K562 (cell line): ENCODE results near the gene ECSIT. TPM values are rescaled to one million over a fixed set of nuclear protein-coding genes. Genes with fewer than 3 reads are reported as not detected.

ENCODE experiments used
- ARHGAP35 ChIP-seq: fragments of 450-650 bp; IDR thresholded peaks from 2 replicates; pipeline ENCODE4 v1.6.1; 2018; ENCODE audit not compliant: partially characterized antibody
- C11orf30 ChIP-seq: fragments of 450-650 bp; IDR thresholded peaks from 2 replicates; pipeline ENCODE4 v1.6.1; 2016; ENCODE audit warnings: low read depth, mild to moderate bottlenecking
- DMBX1 ChIP-seq: fragments of 250-450 bp; sonication (Bioruptor Pico); IDR thresholded peaks from 2 replicates; pipeline ENCODE4 v1.8.0; 2022; ENCODE audit warnings: inconsistent platforms, mild to moderate bottlenecking, moderate library complexity, borderline replicate concordance
- FOXA3 ChIP-seq, 2 experiments: fragments of 450-650 bp in 1 of 2; sonication (generic) in 1 of 2; formaldehyde crosslinking; IDR thresholded peaks in 1 of 2; conservative IDR thresholded peaks in 1 of 2; 2 replicates each; pipeline versions ENCODE4 v1.4.0 to v1.8.0; 2020 to 2022; ENCODE audit warnings: mild to moderate bottlenecking in 2 of 2, missing genetic modification reagents in 1 of 2
- HNRNPLL ChIP-seq: fragments of 200-400 bp; formaldehyde crosslinking; IDR thresholded peaks from 2 replicates; pipeline ENCODE4 v1.6.1; 2017; ENCODE audit warnings: low read length, low read depth, mild to moderate bottlenecking; ENCODE audit not compliant: poor library complexity, severe bottlenecking
- HSF4 ChIP-seq: fragments of 250-450 bp; sonication (Bioruptor Pico); IDR thresholded peaks from 2 replicates; pipeline ENCODE4 v2.1.2; 2022; ENCODE audit warnings: mild to moderate bottlenecking, moderate library complexity, borderline replicate concordance
- MED1 ChIP-seq: sonication (generic); formaldehyde crosslinking; IDR thresholded peaks from 2 replicates; pipeline ENCODE4 v1.8.1; 2023; ENCODE audit warnings: missing genetic modification reagents, borderline replicate concordance
- NELFE ChIP-seq: IDR thresholded peaks from 2 replicates; pipeline ENCODE4 v1.6.1; 2011; ENCODE audit warnings: mild to moderate bottlenecking; ENCODE audit not compliant: insufficient read depth, insufficient read length
- PHB2 ChIP-seq: fragments of 450-650 bp; IDR thresholded peaks from 2 replicates; pipeline ENCODE4 v1.6.1; 2017; ENCODE audit warnings: low read depth
- POLR2AphosphoS5 ChIP-seq: IDR thresholded peaks from 2 replicates; pipeline ENCODE4 v1.6.1; 2011; ENCODE audit warnings: mild to moderate bottlenecking, low read depth, low read length, moderate library complexity; ENCODE audit not compliant: control insufficient read depth, insufficient read depth
- PYGO2 ChIP-seq: fragments of 450-650 bp; IDR thresholded peaks from 2 replicates; pipeline ENCODE4 v1.6.1; 2016; ENCODE audit warnings: mild to moderate bottlenecking, missing genetic modification characterization, moderate library complexity, missing compliant biosample characterization
- TAF9B ChIP-seq: fragments of 450-650 bp; IDR thresholded peaks from 2 replicates; pipeline ENCODE4 v1.6.1; 2018; ENCODE audit warnings: mild to moderate bottlenecking; ENCODE audit not compliant: partially characterized antibody
- ZNF239 ChIP-seq: fragments of 250-450 bp; sonication (Bioruptor Pico); IDR thresholded peaks from 2 replicates; pipeline ENCODE4 v1.4.0; 2020; ENCODE audit warnings: mild to moderate bottlenecking
- ZNF253 ChIP-seq: fragments of 250-450 bp; sonication (Bioruptor Pico); conservative IDR thresholded peaks from 2 replicates; pipeline ENCODE4 v1.6.1; 2021; ENCODE audit warnings: mild to moderate bottlenecking
- ZNF785 ChIP-seq: fragments of 250-450 bp; sonication (Bioruptor Pico); IDR thresholded peaks from 2 replicates; pipeline ENCODE4 v1.4.0; 2020; ENCODE audit warnings: mild to moderate bottlenecking
- polyA plus RNA-seq, 8 experiments: library from polyadenylated mRNA; depleted of rRNA in 4 of 8; stranded (reverse) in 5 of 8; unstranded in 3 of 8; fragments of >200 nt; fragmentation: Nextera tagmentation in 2 of 8; fragmentation: Illumina TruSeq in 1 of 8; extraction: Ambion mirVana in 2 of 8; extraction: Trizol in 1 of 8; gene quantifications; 2 replicates each; pipeline versions ENCODE4 v1.2.1 to v1.2.3, GENCODE V29; 2011 to 2014; ENCODE audit warnings: inconsistent platforms in 1 of 8, missing spikeins in 1 of 8
- total RNA-seq, 7 experiments: library from RNA; depleted of rRNA in 6 of 7; stranded (reverse); fragments of >200 nt in 6 of 7; fragmentation: Illumina TruSeq in 2 of 7; extraction: Trizol in 2 of 7; gene quantifications; 2 replicates each; pipeline versions ENCODE4 v1.2.1 to v1.2.3, GENCODE V29; 2011 to 2021; ENCODE audit warnings: low replicate concordance in 1 of 7
- TF ChIP-seq, protein P1 (sequence below), 2 experiments: fragments of 450-650 bp in 1 of 2; sonication (generic) in 1 of 2; formaldehyde crosslinking in 1 of 2; IDR thresholded peaks; 2 replicates each; pipeline versions ENCODE4 v1.7.1 to v1.9.0; 2016 to 2022; ENCODE audit warnings: inconsistent platforms in 1 of 2, mild to moderate bottlenecking in 1 of 2, missing genetic modification reagents in 1 of 2
- TF ChIP-seq, protein P2 (sequence below), 2 experiments: IDR thresholded peaks; 2 replicates each; pipeline ENCODE4 v1.6.1; 2012; ENCODE audit warnings: improper control_type of control experiment in 2 of 2, low read depth in 2 of 2, low read length in 2 of 2, borderline replicate concordance in 1 of 2

The ECSIT gene
- total and polyA plus RNA-seq, 9 of the 15 experiments (the other 6 are each of a cell fraction or from before 2014, with no cell fraction given): 1.1 to 82.5 (median 43.9) TPM

DNA sequence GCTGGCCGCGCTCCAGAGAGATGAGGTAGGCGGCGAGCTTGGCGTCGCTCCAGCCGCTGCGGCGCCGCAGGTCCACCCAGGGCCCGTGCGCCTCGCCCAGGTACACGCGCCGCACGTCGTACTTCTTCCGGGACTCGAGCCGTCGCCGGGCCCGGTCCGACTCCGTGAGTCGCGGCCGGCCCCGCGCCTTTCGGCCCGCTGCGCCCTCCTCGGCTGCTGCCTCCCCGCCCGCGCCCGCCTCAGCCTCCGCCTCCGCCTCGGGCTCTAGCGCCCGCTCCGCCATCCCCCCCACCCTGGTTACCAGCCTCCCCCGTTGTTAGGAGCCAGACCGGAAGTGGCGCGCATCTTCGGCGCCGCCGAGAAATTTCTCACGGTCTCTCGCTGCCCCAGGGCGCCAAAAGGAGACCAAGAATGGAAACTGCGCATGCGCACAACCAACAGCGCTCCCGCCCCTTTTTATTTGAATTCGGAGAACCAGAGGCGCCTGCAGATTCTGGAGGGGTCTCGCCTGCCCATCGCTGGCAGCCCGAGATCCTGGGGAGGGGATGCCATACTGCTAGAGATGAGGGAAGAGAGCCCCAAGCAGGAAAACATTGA lies 23.3 kb downstream of the ECSIT start, which contains the start of gene ZNF653 (continued):
- TF ChIP-seq, protein P1, sequence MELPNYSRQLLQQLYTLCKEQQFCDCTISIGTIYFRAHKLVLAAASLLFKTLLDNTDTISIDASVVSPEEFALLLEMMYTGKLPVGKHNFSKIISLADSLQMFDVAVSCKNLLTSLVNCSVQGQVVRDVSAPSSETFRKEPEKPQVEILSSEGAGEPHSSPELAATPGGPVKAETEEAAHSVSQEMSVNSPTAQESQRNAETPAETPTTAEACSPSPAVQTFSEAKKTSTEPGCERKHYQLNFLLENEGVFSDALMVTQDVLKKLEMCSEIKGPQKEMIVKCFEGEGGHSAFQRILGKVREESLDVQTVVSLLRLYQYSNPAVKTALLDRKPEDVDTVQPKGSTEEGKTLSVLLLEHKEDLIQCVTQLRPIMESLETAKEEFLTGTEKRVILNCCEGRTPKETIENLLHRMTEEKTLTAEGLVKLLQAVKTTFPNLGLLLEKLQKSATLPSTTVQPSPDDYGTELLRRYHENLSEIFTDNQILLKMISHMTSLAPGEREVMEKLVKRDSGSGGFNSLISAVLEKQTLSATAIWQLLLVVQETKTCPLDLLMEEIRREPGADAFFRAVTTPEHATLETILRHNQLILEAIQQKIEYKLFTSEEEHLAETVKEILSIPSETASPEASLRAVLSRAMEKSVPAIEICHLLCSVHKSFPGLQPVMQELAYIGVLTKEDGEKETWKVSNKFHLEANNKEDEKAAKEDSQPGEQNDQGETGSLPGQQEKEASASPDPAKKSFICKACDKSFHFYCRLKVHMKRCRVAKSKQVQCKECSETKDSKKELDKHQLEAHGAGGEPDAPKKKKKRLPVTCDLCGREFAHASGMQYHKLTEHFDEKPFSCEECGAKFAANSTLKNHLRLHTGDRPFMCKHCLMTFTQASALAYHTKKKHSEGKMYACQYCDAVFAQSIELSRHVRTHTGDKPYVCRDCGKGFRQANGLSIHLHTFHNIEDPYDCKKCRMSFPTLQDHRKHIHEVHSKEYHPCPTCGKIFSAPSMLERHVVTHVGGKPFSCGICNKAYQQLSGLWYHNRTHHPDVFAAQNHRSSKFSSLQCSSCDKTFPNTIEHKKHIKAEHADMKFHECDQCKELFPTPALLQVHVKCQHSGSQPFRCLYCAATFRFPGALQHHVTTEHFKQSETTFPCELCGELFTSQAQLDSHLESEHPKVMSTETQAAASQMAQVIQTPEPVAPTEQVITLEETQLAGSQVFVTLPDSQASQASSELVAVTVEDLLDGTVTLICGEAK (IDR thresholded peaks at IDR 0.05): peak; percentile 93
- TF ChIP-seq, protein P1 (CRISPR knock-in tag; IDR thresholded peaks at IDR 0.05): no peak
- TF ChIP-seq PHB2 (no peak), HSF4 (no peak), ZNF253 (no peak), FOXA3 (CRISPR knock-in tag; conservative IDR thresholded peaks at IDR 0.05 in 1 of 2, IDR thresholded peaks at IDR 0.05 in 1 of 2) (no peak), POLR2AphosphoS5 (peak; percentile 46), ZNF239 (CRISPR knock-in tag) (no peak), ZNF785 (CRISPR knock-in tag) (no peak), HNRNPLL (peak; percentile 55), NELFE (no peak), ARHGAP35 (no peak), DMBX1 (CRISPR knock-in tag) (no peak), MED1 (CRISPR knock-in tag) (no peak), TAF9B (no peak), PYGO2 (tag) (no peak), C11orf30 (peak; percentile 61)
- TF ChIP-seq, protein P2, sequence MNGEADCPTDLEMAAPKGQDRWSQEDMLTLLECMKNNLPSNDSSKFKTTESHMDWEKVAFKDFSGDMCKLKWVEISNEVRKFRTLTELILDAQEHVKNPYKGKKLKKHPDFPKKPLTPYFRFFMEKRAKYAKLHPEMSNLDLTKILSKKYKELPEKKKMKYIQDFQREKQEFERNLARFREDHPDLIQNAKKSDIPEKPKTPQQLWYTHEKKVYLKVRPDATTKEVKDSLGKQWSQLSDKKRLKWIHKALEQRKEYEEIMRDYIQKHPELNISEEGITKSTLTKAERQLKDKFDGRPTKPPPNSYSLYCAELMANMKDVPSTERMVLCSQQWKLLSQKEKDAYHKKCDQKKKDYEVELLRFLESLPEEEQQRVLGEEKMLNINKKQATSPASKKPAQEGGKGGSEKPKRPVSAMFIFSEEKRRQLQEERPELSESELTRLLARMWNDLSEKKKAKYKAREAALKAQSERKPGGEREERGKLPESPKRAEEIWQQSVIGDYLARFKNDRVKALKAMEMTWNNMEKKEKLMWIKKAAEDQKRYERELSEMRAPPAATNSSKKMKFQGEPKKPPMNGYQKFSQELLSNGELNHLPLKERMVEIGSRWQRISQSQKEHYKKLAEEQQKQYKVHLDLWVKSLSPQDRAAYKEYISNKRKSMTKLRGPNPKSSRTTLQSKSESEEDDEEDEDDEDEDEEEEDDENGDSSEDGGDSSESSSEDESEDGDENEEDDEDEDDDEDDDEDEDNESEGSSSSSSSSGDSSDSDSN (IDR thresholded peaks at IDR 0.05; ENCODE audit: borderline replicate concordance in 1 of 2, low read depth in 2 of 2, low read length in 2 of 2): no peak
